Testis (tissue), 3 donors: ENCODE results near the gene ILKAP. TPM values are rescaled to one million over a fixed set of nuclear protein-coding genes. Genes with fewer than 3 reads are reported as not detected.

Source experiments
- DNase-seq: peaks from one replicate; pipeline ENCODE4 v3.0.0-alpha.2; 2019
- H3K27ac ChIP-seq, 2 donors: fragments of 200-600 bp; sonication (generic); one replicate each; pipeline ENCODE4 v1.5.1; 2019
- H3K27me3 ChIP-seq: fragments of 200-600 bp; sonication (generic); one replicate; pipeline ENCODE4 v1.5.1; 2019
- H3K36me3 ChIP-seq: fragments of 200-600 bp; sonication (generic); one replicate; pipeline ENCODE4 v1.5.1; 2017; ENCODE audit warnings: low read depth; ENCODE audit errors: missing control alignments
- H3K4me1 ChIP-seq: fragments of 200-600 bp; sonication (generic); one replicate; pipeline ENCODE4 v1.5.1; 2019
- H3K4me3 ChIP-seq, 2 donors: fragments of 200-600 bp; sonication (generic); one replicate each; pipeline ENCODE4 v1.5.1; 2017 to 2019
- H3K9me3 ChIP-seq: fragments of 200-600 bp; sonication (generic); one replicate; pipeline ENCODE4 v1.5.1; 2017
- CTCF ChIP-seq, 3 experiments: fragments of 450-650 bp in 2 of 3; fragments of 200-600 bp in 1 of 3; sonication (generic) in 1 of 3; IDR thresholded peaks; one replicate each; pipeline ENCODE4 v1.5.1; 2016 to 2019; ENCODE audit warnings: antibody characterized with exemption in 3 of 3, mild to moderate bottlenecking in 2 of 3, moderate library complexity in 1 of 3
- POLR2A ChIP-seq: fragments of 450-650 bp; IDR thresholded peaks from one replicate; pipeline ENCODE4 v1.6.1; 2017; ENCODE audit warnings: antibody characterized with exemption, mild to moderate bottlenecking, moderate library complexity
- WGBS, 2 donors: methylation state at CpG; one replicate each; pipeline ENCODE4 v1.1.5; 2018; 5-methylcytosine and 5-hydroxymethylcytosine counted together
- intact Hi-C: fragments of 100-400 bp; cut with DNase I; formaldehyde crosslinking; loops from one replicate; pipeline ENCODE4 v1.15.1; 2023; ENCODE audit warnings: low total_unique reads
- polyA plus RNA-seq: library from polyadenylated mRNA; stranded (reverse); fragments of 350-450 nt; fragmentation: Illumina TruSeq; extraction: RNeasy Lipid Tissue Mini Kit (QIAGEN cat#74804); gene quantifications from one replicate; pipeline ENCODE4 v1.2.3, GENCODE V29; 2014; ENCODE audit warnings: low read depth, low replicate concordance; ENCODE audit not compliant: insufficient read depth
- total RNA-seq, 2 donors: library from RNA; depleted of rRNA; stranded (reverse); fragments of >200 nt; gene quantifications; one replicate each; pipeline ENCODE4 v1.2.3, GENCODE V29; 2016

The ILKAP gene
- total and polyA plus RNA-seq, 3 donors from 2014 or later = 44.8 to 65.3 (median 59.8) TPM

GRCh38 chr2:238155051-238155760 lies 48.3 kb downstream of the ILKAP start:
- no peaks in the 10 kb centered on the region for H3K36me3 ChIP-seq
- TF ChIP-seq CTCF (IDR thresholded peaks at IDR 0.05) (no peak), POLR2A (no peak)
- H3K4me3 ChIP-seq = no peak overlapping the region
- no peaks in the 10 kb centered on the region for H3K9me3 ChIP-seq
- H3K27ac ChIP-seq = no peak overlapping the region
- WGBS, 2 donors = 84 to 85% methylated on average over 18 to 19 of the region's 19 CpGs
- H3K27me3 ChIP-seq = no peaks in the 10 kb centered on the region
- intact Hi-C loops = no loop called here
- H3K4me1 ChIP-seq = no peaks in the 10 kb centered on the region
- DNase-seq = no peak

- Histone ChIP-seq H3K36me3 (no peaks in the 10 kb centered on the region), H3K9me3 (no peaks in the 10 kb centered on the region), H3K27me3 (no peaks in the 10 kb centered on the region), H3K27ac (no peak overlapping the region), H3K4me1 (no peaks in the 10 kb centered on the region), H3K4me3 (no peak overlapping the region)
- DNase-seq = no peak
- intact Hi-C loops = no loop called here
- no peak for TF ChIP-seq CTCF (IDR thresholded peaks at IDR 0.05)
- no peak for TF ChIP-seq POLR2A
- 92 to 93% methylated on average over 9 to 10 of the region's 10 CpGs for WGBS, 2 donors
Measured at GRCh38 chr2:238154570-238154969, 48.9 kb downstream of the ILKAP start.

- Histone ChIP-seq H3K27me3 (no peaks in the 10 kb centered on the region), H3K27ac (no peak overlapping the region), H3K36me3 (no peaks in the 10 kb centered on the region), H3K4me3 (no peak overlapping the region), H3K4me1 (no peaks in the 10 kb centered on the region), H3K9me3 (no peaks in the 10 kb centered on the region)
- TF ChIP-seq CTCF (IDR thresholded peaks at IDR 0.05) (no peak), POLR2A (no peak)
- intact Hi-C loops = no loop called here
- 80 to 87% methylated on average over 15 to 22 of the region's 22 CpGs for WGBS, 2 donors
- DNase-seq = no peak
Measured at GRCh38 chr2:238152771-238153688, 50.5 kb downstream of the ILKAP start.

- Histone ChIP-seq H3K36me3 (no peaks in the 10 kb centered on the region), H3K4me1 (no peaks in the 10 kb centered on the region), H3K4me3 (no peak overlapping the region), H3K9me3 (no peaks in the 10 kb centered on the region), H3K27me3 (no peaks in the 10 kb centered on the region), H3K27ac (no peak overlapping the region)
- DNase-seq = no peak
- 86 to 92% methylated on average over 15 to 16 of the region's 16 CpGs for whole genome bisulfite sequencing, 2 donors
- no peak for TF ChIP-seq CTCF (IDR thresholded peaks at IDR 0.05)
- TF ChIP-seq POLR2A = no peak
- intact Hi-C loops = no loop called here
Measured at GRCh38 chr2:238151628-238152235, 51.8 kb downstream of the ILKAP start.
